GM18507 (cell line): Measurements from ENCODE around the gene EPHA10.
"Not testable (repeated sequence)": the region's sequence is repeated elsewhere in the genome, so short reads cannot be mapped to it uniquely, and the experiment has no call there.

Experiments used
- DNase-seq: peaks from one replicate; pipeline ENCODE4 v3.0.0; 2011; ENCODE audit warnings: low read depth; ENCODE audit not compliant: insufficient read length; ENCODE audit errors: extremely low spot score
- FAIRE-seq: peaks from 2 replicates; lab custom pipeline; 2011; peaks lifted over from hg19 to GRCh38; lab: Jason Lieb, UNC

The EPHA10 gene

DNA sequence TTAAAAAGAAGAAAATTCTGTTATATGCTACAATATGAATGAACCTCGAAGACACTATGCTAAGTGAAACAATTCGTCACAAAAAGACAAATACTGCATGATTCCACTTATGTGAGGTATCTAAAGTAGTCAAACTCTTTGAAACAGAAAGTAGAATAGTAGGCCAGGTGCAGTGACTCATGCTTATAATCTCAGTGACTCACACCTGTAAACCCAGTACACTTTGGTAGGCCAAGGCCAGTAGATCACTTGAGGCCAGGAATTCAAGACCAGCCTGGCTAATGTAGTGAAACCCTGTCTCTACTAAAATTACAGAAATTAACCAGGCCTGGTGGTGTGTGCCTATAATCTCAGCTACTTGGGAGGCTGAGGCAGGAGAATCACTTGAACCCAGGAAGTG, 25.7 kb downstream of the EPHA10 start:
- no peak for FAIRE-seq

GRCh38 chr1:37738619-37739018, 26.3 kb downstream of the EPHA10 start:
- not testable (repeated sequence) for FAIRE-seq, DNase-seq

More for the DNA sequence above, 25.7 kb downstream of the EPHA10 start:
- no peak for DNase-seq

- FAIRE-seq, DNase-seq: not testable (repeated sequence)
Observed at GRCh38 chr1:37737975-37738374, 26.9 kb downstream of the EPHA10 start.

GRCh38 chr1:37734629-37735591, 30.0 kb downstream of the EPHA10 start:
- no peak for DNase-seq
- no peak for FAIRE-seq

DNA sequence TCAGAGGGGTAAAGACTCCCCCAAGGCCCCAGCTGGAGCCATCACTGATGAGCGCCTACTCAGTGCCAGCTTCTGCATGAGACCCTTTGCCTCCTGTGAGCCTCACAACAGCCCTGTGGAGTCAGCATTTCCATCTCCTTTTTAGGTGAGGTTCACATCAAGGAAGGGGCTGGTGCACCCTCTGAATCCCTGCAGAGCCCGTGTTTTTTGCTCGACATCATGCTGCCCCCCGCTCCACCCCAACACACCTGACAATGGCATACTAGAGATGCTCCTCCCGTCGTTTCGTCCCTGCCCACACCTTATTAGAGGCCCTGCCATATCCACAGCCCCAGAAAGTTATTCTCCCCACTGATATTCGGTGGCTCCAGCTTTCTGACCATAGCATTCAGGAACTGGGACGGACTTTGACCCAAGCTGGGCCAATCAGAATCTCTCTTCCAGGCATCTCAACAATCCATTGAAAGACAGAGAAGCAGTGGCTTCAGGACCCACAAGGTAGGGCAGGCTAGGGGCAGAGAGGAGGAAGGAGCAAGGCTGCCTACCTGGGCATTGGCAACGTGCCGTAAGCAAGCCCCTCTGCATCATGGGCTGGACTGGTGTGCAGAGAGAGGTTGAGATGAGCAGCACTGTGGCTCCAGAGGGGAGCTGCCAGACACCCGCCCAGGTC, 32.7 kb downstream of the EPHA10 start:
- FAIRE-seq (no peak), DNase-seq (no peak)

DNA sequence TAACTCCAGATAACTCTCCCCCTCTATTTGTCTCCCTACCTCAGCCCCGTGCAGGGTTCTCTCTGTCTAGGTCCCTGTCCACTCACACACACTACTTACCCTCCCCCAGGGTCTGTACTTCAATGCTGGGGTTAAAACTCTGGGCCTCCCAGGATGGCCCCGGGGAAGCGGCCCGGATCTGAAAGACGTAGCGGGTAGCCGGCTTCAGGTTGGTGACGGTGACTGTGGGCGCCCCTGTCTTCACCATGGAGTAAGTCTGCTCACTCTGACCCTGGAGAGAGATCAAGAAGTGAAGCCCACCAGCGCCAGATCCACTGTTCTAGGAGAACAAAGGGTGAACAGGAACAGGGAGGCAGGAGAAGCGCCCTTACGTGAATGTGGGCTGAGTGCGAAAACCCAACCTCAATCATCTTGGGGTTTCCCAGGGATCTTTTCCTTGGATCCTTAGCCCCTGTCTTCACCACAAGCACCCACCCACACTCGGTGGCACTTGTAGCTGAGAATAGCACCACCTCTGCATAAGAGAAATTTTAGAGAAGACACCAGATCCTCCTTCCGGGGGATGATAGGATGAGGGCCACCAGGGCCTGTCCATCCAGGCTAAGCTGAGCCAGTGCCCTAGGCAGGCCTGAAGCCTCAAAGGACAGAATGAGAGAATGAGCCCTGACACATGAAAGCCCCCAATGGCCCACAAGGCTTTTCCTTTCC, 33.5 kb downstream of the EPHA10 start:
- no peak for FAIRE-seq
- no peak for DNase-seq

- FAIRE-seq (no peak), DNase-seq (no peak)
Observed at GRCh38 chr1:37730376-37730775, 34.5 kb downstream of the EPHA10 start.

- no peak for FAIRE-seq
Observed at GRCh38 chr1:37728416-37728815, 36.5 kb downstream of the EPHA10 start.

GRCh38 chr1:37726751-37727585, 38.0 kb downstream of the EPHA10 start:
- DNase-seq (no peak), FAIRE-seq (no peak)

More at GRCh38 chr1:37728416-37728815, 36.5 kb downstream of the EPHA10 start:
- no peak for DNase-seq

GRCh38 chr1:37725851-37726613, 38.9 kb downstream of the EPHA10 start:
- FAIRE-seq (no peak), DNase-seq (no peak)

DNA sequence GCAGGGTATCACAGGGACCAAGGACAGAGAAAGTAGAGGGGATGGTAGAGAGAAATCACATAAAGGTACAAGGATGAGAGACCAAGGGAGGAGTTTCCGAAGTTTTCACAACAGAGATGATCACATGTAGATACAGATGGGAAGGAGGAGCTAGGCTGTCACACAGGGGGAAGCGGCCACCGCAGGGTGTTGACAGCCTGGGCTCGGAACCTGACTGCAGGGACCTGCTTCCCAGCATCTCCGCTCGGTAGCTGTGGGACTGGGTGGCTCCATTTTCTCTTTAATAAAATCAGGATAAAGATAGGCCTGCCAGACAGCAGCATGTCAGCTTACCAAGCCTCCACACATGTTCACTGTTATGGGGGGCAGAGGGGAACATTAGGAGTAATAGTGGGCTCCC, 40.3 kb downstream of the EPHA10 start:
- FAIRE-seq, result no peak
- DNase-seq, result no peak

GRCh38 chr1:37723390-37724078, 41.4 kb downstream of the EPHA10 start:
- FAIRE-seq (no peak), DNase-seq (no peak)

- DNase-seq (no peak), FAIRE-seq (no peak)
Observed at GRCh38 chr1:37723072-37723389, 41.9 kb downstream of the EPHA10 start.

DNA sequence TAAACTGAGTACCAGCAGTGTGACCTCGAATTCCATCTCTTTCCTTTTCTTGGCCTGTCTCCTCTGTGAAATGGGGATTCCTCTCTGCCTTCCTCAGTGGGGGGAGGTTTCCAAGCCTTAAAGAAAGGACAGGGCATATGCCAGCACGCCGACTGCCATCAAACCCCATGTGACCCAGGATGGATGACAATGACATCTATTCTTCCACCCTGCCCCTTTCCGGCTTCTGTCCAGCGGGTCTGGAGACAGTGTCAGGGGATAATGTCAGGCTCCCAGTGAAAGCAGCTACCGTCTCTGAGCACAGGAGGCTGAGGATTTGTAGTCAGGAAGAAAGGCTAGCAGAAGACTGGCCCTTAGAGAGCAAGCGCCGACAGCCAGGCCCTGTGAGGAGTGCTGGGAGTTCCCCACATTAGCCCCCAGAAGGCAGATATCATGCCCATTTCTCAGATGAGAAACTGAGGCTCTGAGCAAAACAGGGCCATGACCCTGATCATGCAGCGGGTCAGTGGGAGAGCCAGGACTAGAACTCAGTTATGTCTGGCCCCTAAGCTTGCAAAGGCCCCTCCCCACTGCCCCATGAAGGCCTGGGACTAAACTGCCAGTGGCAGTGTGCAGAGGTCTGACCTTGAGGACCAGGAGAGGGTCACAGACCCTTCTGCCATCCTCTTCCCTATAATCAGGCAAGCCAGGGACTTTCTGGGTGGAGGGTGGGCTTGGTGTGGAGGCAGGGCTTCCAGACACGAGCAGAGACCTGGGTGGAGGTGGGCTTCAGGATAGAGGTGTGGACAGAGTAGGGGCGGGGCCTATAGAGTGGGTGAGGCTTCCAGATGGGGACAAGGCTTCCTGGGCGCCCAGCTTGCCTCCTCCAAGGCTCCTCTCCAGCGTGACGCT, 42.5 kb downstream of the EPHA10 start:
- no peak for DNase-seq
- no peak for FAIRE-seq

DNA sequence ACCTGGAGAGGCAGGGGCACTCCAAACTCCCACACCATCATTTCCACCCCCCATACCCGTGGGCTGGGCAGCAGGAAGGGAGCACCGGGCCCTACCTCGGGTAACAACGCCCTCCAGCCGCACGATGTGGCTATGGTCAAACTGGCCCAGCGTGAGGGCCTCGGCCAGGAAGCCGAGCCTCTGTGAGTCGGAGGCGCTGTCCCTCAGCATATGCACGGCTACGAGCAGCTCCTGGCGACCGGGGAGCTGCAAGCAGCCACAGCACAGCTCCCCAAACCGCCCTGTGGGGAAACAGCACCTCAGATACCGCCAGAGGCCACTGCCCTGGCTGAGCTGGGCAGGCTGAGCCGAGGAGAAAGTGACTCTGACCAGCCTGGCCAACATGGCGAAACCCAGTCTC, 43.4 kb downstream of the EPHA10 start:
- DNase-seq, result no peak
- FAIRE-seq, result no peak

DNA sequence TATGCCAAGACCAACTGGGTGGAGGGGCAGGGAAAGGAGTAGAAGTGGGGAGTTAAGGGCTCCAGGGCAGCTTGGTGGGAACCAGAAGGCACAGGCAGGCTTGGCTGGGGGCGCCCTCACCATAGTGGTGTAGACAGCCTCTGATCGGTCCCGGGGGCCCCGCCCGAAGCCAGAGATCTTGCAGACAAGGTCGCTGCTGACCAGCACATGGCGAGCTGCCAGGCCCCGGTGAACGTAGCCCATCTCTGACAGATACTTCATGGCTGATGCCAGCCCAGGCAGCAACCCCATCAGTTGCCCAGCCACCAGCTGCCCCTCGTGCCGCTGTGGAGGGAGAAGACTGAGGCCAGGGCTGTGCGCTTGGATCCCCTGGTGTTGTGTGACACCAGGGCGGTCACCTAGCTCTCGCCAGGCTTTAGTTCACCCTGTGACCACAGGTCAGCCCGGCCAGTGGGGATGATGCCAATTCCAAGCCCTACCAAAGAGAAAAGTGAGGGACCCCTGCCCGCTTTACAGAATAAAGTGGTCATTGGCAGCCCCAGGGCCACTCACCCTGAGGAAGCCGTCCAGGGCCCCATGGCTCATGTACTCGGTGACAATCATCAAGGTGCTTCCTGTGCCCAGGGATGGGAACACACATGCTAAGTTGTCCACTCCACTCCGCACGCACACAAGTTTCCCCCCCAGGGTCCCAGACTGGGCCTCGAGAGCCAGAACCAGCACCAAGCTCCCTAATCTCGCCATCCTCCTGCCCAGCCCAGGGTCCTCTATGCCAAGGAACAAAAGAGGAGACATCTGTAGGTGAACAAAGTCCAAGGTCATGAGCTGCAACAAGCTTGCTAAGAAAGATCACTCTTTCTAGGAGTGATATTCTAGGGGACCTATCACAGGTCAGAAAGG, 44.4 kb downstream of the EPHA10 start:
- FAIRE-seq (no peak), DNase-seq (no peak)
